Upper lobe of left lung (tissue), 4 donors: ENCODE measurements around the gene IGF2R.
"Not testable (repeated sequence)": the region's sequence is repeated elsewhere in the genome, so short reads cannot be mapped to it uniquely, and the experiment has no call there.

Experiments
- EP300 ChIP-seq, 4 donors: sonication (generic); formaldehyde crosslinking; IDR thresholded peaks; one replicate each; pipeline ENCODE4 v1.5.1; 2017; ENCODE audit warnings: antibody characterized with exemption in 4 of 4, control low read depth in 2 of 4
- POLR2A ChIP-seq, 4 donors: fragments of 450-650 bp; IDR thresholded peaks; one replicate each; pipeline ENCODE4 v1.5.1; 2016 to 2017; ENCODE audit warnings: antibody characterized with exemption in 4 of 4, mild to moderate bottlenecking in 2 of 4
- POLR2AphosphoS5 ChIP-seq, 2 donors: sonication (generic); formaldehyde crosslinking; IDR thresholded peaks; one replicate each; pipeline ENCODE4 v1.5.1; 2017; ENCODE audit warnings: antibody characterized with exemption in 2 of 2
- TF ChIP-seq, protein P1 (sequence below), 6 experiments: fragments of 450-650 bp in 4 of 6; fragments of 200-600 bp in 2 of 6; sonication (generic) in 2 of 6; IDR thresholded peaks; one replicate each; pipeline ENCODE4 v1.5.1; 2016 to 2019; ENCODE audit warnings: antibody characterized with exemption in 6 of 6

DNA sequence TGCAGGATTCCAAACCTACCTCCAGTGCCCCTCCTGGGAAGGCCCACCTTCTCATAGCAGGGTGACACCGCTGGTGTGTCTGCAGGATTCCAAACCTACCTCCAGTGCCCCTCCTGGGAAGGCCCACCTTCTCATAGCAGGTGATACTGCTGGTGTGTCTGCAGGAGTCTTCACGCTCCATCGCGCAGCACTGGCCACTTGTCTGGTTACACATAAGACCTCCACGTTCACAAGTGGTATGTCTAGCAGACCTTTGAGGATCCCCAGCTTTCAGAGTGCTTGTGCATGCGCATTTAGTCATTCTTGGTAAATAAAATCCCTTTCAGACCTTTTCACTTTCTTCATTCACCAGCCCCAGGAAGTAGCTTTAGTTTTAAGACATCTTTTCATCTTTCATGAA, 123.3 kb downstream of the IGF2R start:
- not testable (repeated sequence) for TF ChIP-seq POLR2AphosphoS5, POLR2A, EP300 (IDR thresholded peaks at IDR 0.05)
- TF ChIP-seq, protein P1, sequence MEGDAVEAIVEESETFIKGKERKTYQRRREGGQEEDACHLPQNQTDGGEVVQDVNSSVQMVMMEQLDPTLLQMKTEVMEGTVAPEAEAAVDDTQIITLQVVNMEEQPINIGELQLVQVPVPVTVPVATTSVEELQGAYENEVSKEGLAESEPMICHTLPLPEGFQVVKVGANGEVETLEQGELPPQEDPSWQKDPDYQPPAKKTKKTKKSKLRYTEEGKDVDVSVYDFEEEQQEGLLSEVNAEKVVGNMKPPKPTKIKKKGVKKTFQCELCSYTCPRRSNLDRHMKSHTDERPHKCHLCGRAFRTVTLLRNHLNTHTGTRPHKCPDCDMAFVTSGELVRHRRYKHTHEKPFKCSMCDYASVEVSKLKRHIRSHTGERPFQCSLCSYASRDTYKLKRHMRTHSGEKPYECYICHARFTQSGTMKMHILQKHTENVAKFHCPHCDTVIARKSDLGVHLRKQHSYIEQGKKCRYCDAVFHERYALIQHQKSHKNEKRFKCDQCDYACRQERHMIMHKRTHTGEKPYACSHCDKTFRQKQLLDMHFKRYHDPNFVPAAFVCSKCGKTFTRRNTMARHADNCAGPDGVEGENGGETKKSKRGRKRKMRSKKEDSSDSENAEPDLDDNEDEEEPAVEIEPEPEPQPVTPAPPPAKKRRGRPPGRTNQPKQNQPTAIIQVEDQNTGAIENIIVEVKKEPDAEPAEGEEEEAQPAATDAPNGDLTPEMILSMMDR (IDR thresholded peaks at IDR 0.05) = not testable (repeated sequence)
